Measurements from ENCODE around the gene CCN5. TPM values are rescaled to one million over a fixed set of nuclear protein-coding genes. Genes with fewer than 3 reads are reported as not detected.

The CCN5 gene
- total RNA-seq, 1 donor from 2014 or later: not detected

DNA sequence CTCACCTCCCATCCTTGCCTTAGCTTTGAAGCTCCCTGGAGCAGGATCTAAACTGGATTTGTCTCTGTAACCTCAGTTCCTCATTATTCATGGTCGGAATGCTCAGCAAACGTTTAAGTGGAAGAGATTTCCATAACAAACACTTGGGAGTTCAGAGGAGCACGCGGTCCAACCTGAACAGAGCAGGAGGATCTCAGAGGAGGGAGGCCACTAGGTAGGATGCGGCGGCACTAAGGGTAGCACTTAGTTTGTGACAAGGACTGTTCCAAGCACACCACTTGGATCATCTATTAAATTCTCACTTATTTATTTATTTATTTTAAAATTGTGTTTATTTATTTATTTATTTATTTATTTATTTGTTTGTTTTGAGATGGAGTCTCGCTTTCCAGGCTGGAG lies 13.3 kb upstream of the CCN5 start:
- H3K4me3 Mint-ChIP-seq: no peak overlapping the region
- Histone ChIP-seq H3K27me3 (no peaks in the 10 kb centered on the region), H4K20me1 (ENCODE audit: low read depth) (no peaks in the 10 kb centered on the region), H3K36me3 (no peaks in the 10 kb centered on the region), H3K4me3 (no peak overlapping the region), H3K79me2 (ENCODE audit: low read depth) (no peaks in the 10 kb centered on the region), H3K4me2 (no peak overlapping the region), H3F3A (ENCODE audit: low read depth) (peaks cover 1% of the 10 kb centered on the region), H2AFZ (replicated peaks) (no peak overlapping the region), H3K9me3 (ENCODE audit: low read depth) (no peaks in the 10 kb centered on the region), H3K9ac (no peak overlapping the region), H3K27ac (no peak overlapping the region), H3K4me1 (peaks cover 15% of the 10 kb centered on the region)
- peak; percentile 47 for DNase-seq (ENCODE audit: low spot score)
- TF ChIP-seq EZH2phosphoT487 (IDR thresholded peaks at IDR 0.05) (no peak), EZH2 (IDR thresholded peaks at IDR 0.05) (no peak)
- TF ChIP-seq, protein P1, sequence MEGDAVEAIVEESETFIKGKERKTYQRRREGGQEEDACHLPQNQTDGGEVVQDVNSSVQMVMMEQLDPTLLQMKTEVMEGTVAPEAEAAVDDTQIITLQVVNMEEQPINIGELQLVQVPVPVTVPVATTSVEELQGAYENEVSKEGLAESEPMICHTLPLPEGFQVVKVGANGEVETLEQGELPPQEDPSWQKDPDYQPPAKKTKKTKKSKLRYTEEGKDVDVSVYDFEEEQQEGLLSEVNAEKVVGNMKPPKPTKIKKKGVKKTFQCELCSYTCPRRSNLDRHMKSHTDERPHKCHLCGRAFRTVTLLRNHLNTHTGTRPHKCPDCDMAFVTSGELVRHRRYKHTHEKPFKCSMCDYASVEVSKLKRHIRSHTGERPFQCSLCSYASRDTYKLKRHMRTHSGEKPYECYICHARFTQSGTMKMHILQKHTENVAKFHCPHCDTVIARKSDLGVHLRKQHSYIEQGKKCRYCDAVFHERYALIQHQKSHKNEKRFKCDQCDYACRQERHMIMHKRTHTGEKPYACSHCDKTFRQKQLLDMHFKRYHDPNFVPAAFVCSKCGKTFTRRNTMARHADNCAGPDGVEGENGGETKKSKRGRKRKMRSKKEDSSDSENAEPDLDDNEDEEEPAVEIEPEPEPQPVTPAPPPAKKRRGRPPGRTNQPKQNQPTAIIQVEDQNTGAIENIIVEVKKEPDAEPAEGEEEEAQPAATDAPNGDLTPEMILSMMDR (IDR thresholded peaks at IDR 0.05): no peak
- peaks cover 35% of the 10 kb centered on the region for H3K4me1 Mint-ChIP-seq
- peak overlapping the region; percentile 68 for H3K27ac Mint-ChIP-seq
- no peaks in the 10 kb centered on the region for H3K9me3 Mint-ChIP-seq
- H3K36me3 Mint-ChIP-seq: no peaks in the 10 kb centered on the region
- peaks cover 9% of the 10 kb centered on the region for H3K27me3 Mint-ChIP-seq (ENCODE audit: insufficient read depth, low read depth)

DNA sequence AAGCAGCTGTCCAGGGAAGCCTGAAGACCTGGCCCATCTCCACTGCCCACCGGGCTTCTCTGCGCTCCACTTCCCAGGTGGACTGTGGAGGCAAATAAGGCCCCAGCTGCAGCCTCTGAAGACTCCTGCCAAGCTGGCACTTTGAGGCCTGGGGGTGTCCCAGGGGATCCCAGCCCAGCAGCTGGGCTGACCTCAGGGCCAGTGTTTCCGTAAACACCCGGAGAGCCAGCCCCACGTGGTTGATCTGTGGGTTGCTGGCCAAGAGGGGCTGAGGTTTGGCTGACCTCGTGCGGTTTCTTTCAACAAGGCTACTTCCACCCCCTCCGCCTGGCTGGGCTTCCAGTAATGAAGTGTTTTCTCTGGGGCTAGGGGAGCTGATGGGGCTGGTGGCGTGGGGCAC lies 12.4 kb upstream of the CCN5 start:
- Histone ChIP-seq H3F3A (ENCODE audit: low read depth) (peaks cover 4% of the 10 kb centered on the region), H3K4me2 (no peak overlapping the region), H3K4me1 (peaks cover 18% of the 10 kb centered on the region), H3K27me3 (no peaks in the 10 kb centered on the region), H3K9me3 (ENCODE audit: low read depth) (no peaks in the 10 kb centered on the region), H3K79me2 (ENCODE audit: low read depth) (no peaks in the 10 kb centered on the region), H3K9ac (no peak overlapping the region), H4K20me1 (ENCODE audit: low read depth) (no peaks in the 10 kb centered on the region), H3K36me3 (no peaks in the 10 kb centered on the region), H3K27ac (no peak overlapping the region), H2AFZ (replicated peaks) (no peak overlapping the region), H3K4me3 (no peak overlapping the region)
- no peak overlapping the region for H3K27ac Mint-ChIP-seq
- TF ChIP-seq EZH2phosphoT487 (IDR thresholded peaks at IDR 0.05) (no peak), EZH2 (IDR thresholded peaks at IDR 0.05) (no peak)
- TF ChIP-seq, protein P1 (IDR thresholded peaks at IDR 0.05): no peak
- peaks cover 9% of the 10 kb centered on the region for H3K27me3 Mint-ChIP-seq (ENCODE audit: insufficient read depth, low read depth)
- DNase-seq (ENCODE audit: low spot score): no peak
- H3K4me3 Mint-ChIP-seq: no peak overlapping the region
- H3K9me3 Mint-ChIP-seq: no peaks in the 10 kb centered on the region
- H3K36me3 Mint-ChIP-seq: no peaks in the 10 kb centered on the region
- H3K4me1 Mint-ChIP-seq: peaks cover 38% of the 10 kb centered on the region

DNA sequence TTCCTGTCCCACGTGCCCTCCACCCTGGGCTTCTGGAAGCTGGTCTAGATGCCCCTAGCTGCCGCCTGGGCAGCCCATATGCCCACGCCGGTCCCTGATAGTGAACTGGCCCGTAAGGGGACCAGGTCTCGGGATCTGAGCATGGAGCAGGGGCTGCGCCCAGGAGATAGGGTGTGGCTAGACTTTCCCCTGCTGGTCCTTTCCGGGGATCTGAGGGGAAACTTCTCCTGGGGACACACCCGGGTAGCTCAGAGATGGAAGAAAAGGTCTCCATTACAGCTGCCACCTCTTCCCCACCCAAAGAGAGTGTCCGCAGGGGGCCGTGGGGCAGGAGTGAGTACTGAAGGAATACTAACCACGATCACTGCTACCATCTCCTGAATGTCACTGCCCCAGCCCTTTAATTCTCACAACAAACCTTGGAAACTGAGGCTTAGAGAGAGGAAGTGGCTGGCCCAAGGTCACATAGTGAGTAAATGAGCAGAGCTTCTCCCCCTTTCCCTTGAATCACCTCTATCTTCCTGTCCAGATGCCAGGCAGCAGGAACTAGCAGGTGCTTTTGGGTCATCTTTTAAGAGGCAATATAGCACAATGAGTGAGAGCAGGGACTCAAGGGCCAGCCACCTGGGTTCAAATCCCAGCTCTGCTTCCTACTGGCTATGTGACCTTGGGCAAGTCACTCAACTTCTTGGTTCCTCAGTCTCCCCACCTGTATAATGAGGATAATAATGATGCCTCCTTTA lies 11.8 kb upstream of the CCN5 start:
- Histone ChIP-seq H4K20me1 (ENCODE audit: low read depth) (no peaks in the 10 kb centered on the region), H3K9ac (no peak overlapping the region), H3K27ac (no peak overlapping the region), H3K4me2 (no peak overlapping the region), H3K4me3 (no peak overlapping the region), H3K36me3 (no peaks in the 10 kb centered on the region), H3K79me2 (ENCODE audit: low read depth) (no peaks in the 10 kb centered on the region), H3F3A (ENCODE audit: low read depth) (peaks cover 4% of the 10 kb centered on the region), H2AFZ (replicated peaks) (no peak overlapping the region), H3K9me3 (ENCODE audit: low read depth) (no peaks in the 10 kb centered on the region), H3K27me3 (no peaks in the 10 kb centered on the region), H3K4me1 (peaks cover 18% of the 10 kb centered on the region)
- Mint-ChIP-seq H3K4me1 (peaks cover 38% of the 10 kb centered on the region), H3K27ac (no peak overlapping the region), H3K9me3 (no peaks in the 10 kb centered on the region), H3K36me3 (no peaks in the 10 kb centered on the region), H3K27me3 (ENCODE audit: insufficient read depth, low read depth) (peaks cover 9% of the 10 kb centered on the region), H3K4me3 (no peak overlapping the region)
- no peak for DNase-seq (ENCODE audit: low spot score)
- no peak for TF ChIP-seq EZH2 (IDR thresholded peaks at IDR 0.05)
- TF ChIP-seq, protein P1 (IDR thresholded peaks at IDR 0.05): no peak

Measured in neural progenitor cell (in vitro differentiated cells).